OCI-LY1 (cell line): ENCODE results near the gene ZFAND4.
"Not testable (repeated sequence)": the region's sequence is repeated elsewhere in the genome, so short reads cannot be mapped to it uniquely, and the experiment has no call there.

ENCODE experiments used
- EZH2 ChIP-seq: fragments of 200-600 bp; sonication (generic), shearing (Covaris generic); IDR thresholded peaks from 2 replicates; pipeline ENCODE4 v1.8.0; 2017; ENCODE audit warnings: borderline replicate concordance, mixed run types, mild to moderate bottlenecking, antibody characterized with exemption, low read length, moderate library complexity, mixed read lengths
- TF ChIP-seq, protein P1 (sequence below): fragments of 200-600 bp; sonication (generic), shearing (Covaris generic); IDR thresholded peaks from 2 replicates; pipeline ENCODE4 v1.5.1; 2017; ENCODE audit warnings: mild to moderate bottlenecking, antibody characterized with exemption, low read length, moderate library complexity, mixed read lengths

DNA sequence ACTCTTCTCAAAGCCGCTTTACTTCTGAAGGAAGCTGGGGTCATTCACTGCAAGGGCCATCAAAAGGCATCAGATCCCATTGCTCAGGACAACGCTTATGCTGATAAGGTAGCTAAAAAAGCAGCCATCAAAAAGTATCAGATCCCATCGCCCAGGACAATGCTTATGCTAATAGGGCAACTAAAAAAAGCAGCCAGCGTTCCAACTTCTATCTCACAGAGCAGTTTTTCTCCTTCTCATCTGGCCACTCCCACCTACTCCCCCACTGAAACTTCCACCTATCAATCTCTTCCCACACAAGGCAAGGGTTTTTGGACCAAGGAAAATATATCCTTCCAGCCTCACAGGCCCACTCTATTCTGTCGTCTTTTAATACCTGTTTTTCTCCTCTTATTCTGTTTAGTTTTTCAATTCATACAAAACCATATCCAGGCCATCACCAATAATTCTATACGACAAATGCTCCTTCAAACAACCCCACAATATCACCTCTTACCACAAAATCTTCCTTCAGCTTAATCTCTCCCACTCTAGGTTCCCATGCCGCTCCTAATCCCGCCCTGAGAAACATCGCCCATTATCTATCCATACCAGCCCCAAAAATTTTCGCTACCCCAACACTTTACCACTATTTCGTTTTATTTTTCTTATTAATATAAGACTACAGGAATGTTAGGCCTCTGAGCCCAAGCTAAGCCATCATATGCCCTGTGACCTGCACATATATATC, 97.4 kb downstream of the ZFAND4 start:
- TF ChIP-seq, protein P1, sequence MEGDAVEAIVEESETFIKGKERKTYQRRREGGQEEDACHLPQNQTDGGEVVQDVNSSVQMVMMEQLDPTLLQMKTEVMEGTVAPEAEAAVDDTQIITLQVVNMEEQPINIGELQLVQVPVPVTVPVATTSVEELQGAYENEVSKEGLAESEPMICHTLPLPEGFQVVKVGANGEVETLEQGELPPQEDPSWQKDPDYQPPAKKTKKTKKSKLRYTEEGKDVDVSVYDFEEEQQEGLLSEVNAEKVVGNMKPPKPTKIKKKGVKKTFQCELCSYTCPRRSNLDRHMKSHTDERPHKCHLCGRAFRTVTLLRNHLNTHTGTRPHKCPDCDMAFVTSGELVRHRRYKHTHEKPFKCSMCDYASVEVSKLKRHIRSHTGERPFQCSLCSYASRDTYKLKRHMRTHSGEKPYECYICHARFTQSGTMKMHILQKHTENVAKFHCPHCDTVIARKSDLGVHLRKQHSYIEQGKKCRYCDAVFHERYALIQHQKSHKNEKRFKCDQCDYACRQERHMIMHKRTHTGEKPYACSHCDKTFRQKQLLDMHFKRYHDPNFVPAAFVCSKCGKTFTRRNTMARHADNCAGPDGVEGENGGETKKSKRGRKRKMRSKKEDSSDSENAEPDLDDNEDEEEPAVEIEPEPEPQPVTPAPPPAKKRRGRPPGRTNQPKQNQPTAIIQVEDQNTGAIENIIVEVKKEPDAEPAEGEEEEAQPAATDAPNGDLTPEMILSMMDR = not testable (repeated sequence)
- TF ChIP-seq EZH2 = not testable (repeated sequence)
